ENCODE results near the gene EYS.
A peak's percentile ranks its signal among the peaks of the same experiment; 100 is the strongest.
"Not testable (repeated sequence)": the region's sequence is repeated elsewhere in the genome, so short reads cannot be mapped to it uniquely, and the experiment has no call there.

EYS gene

GRCh38 chr6:64258302-64258701 lies 1448.7 kb downstream of the EYS start:
- FAIRE-seq (no peak), DNase-seq (ENCODE audit: low spot score) (no peak)

- no peak for FAIRE-seq
These were observed 1449.4 kb downstream of the EYS start for GRCh38 chr6:64257586-64257985.

GRCh38 chr6:64256483-64256882 lies 1450.5 kb downstream of the EYS start:
- FAIRE-seq = no peak
- no peak for DNase-seq (ENCODE audit: low spot score)

More at GRCh38 chr6:64257586-64257985, 1449.4 kb downstream of the EYS start:
- no peak for DNase-seq (ENCODE audit: low spot score)

- no peak for FAIRE-seq
These were observed 1452.0 kb downstream of the EYS start for GRCh38 chr6:64255000-64255399.

GRCh38 chr6:64254558-64254957 lies 1452.5 kb downstream of the EYS start:
- DNase-seq (ENCODE audit: low spot score) (no peak), FAIRE-seq (no peak)

More at GRCh38 chr6:64255000-64255399, 1452.0 kb downstream of the EYS start:
- DNase-seq (ENCODE audit: low spot score) = no peak

GRCh38 chr6:64252256-64252655 lies 1454.8 kb downstream of the EYS start:
- DNase-seq (ENCODE audit: low spot score) (peak; percentile 11), FAIRE-seq (no peak)

GRCh38 chr6:64250126-64250525 lies 1456.9 kb downstream of the EYS start:
- FAIRE-seq (no peak), DNase-seq (ENCODE audit: low spot score) (no peak)

GRCh38 chr6:64249115-64249514 lies 1457.9 kb downstream of the EYS start:
- DNase-seq (ENCODE audit: low spot score) = peak; percentile 14

GRCh38 chr6:64243618-64244017 lies 1463.4 kb downstream of the EYS start:
- DNase-seq (ENCODE audit: low spot score) (no peak), FAIRE-seq (no peak)

More at GRCh38 chr6:64249115-64249514, 1457.9 kb downstream of the EYS start:
- FAIRE-seq = no peak

- FAIRE-seq; DNase-seq (ENCODE audit: low spot score): not testable (repeated sequence)
These were observed 1468.1 kb downstream of the EYS start for GRCh38 chr6:64238908-64239307.

- no peak for FAIRE-seq
- DNase-seq (ENCODE audit: low spot score) = no peak
These were observed 1469.0 kb downstream of the EYS start for GRCh38 chr6:64238071-64238470.

GRCh38 chr6:64233746-64234145 lies 1473.3 kb downstream of the EYS start:
- DNase-seq (ENCODE audit: low spot score) (no peak), FAIRE-seq (no peak)

GRCh38 chr6:64231928-64232327 lies 1475.1 kb downstream of the EYS start:
- FAIRE-seq (no peak), DNase-seq (ENCODE audit: low spot score) (no peak)

- DNase-seq (ENCODE audit: low spot score) = no peak
- FAIRE-seq = no peak
These were observed 1476.5 kb downstream of the EYS start for GRCh38 chr6:64230530-64230929.

GRCh38 chr6:64227863-64228262 lies 1479.2 kb downstream of the EYS start:
- DNase-seq (ENCODE audit: low spot score) = no peak
- FAIRE-seq = no peak

- no peak for DNase-seq (ENCODE audit: low spot score)
- no peak for FAIRE-seq
These were observed 1481.5 kb downstream of the EYS start for GRCh38 chr6:64225503-64225902.

GRCh38 chr6:64224819-64225218 lies 1482.2 kb downstream of the EYS start:
- no peak for FAIRE-seq

GRCh38 chr6:64221776-64222175 lies 1485.2 kb downstream of the EYS start:
- FAIRE-seq = no peak
- no peak for DNase-seq (ENCODE audit: low spot score)

More at GRCh38 chr6:64224819-64225218, 1482.2 kb downstream of the EYS start:
- DNase-seq (ENCODE audit: low spot score) = no peak

- FAIRE-seq = peak; percentile 93
- peak; percentile 53 for DNase-seq (ENCODE audit: low spot score)
These were observed 1486.2 kb downstream of the EYS start for GRCh38 chr6:64220801-64221200.

GRCh38 chr6:64217721-64218620 lies 1489.1 kb downstream of the EYS start:
- DNase-seq (ENCODE audit: low spot score) (peak; percentile 81), FAIRE-seq (peak; percentile 90)

GRCh38 chr6:64214373-64214772 lies 1492.7 kb downstream of the EYS start:
- FAIRE-seq (no peak), DNase-seq (ENCODE audit: low spot score) (no peak)

- no peak for DNase-seq (ENCODE audit: low spot score)
- no peak for FAIRE-seq
These were observed 1493.3 kb downstream of the EYS start for GRCh38 chr6:64213697-64214096.

GRCh38 chr6:64197246-64197645 lies 1509.8 kb downstream of the EYS start:
- FAIRE-seq = no peak
- no peak for DNase-seq (ENCODE audit: low spot score)
